H1 (cell line): ENCODE data around the gene UBASH3A. TPM values are rescaled to one million over a fixed set of nuclear protein-coding genes. Genes with fewer than 3 reads are reported as not detected.
A peak's percentile ranks its signal among the peaks of the same experiment; 100 is the strongest.

Experiments
- CTCF ChIA-PET: fragments of 300-600 bp; sonication (Branson Sonifier 250); formaldehyde crosslinking; loops from one replicate; lab custom pipeline; 2021; ENCODE audit not compliant: partially characterized antibody; lab: Charles Lee
- POLR2A ChIA-PET: fragments of 300-600 bp; sonication (Branson Sonifier 250); formaldehyde crosslinking; loops from one replicate; lab custom pipeline; 2021; ENCODE audit warnings: inconsistent platforms; ENCODE audit not compliant: partially characterized antibody; lab: Charles Lee
- DNase-seq, 2 experiments: peaks; one replicate each; pipeline versions ENCODE4 v3.0.0 to v3.0.0-alpha.2; 2010 to 2022; ENCODE audit warnings: low spot score in 2 of 2, low read depth in 1 of 2, mixed read lengths in 1 of 2
- FAIRE-seq: peaks from 2 replicates; lab custom pipeline; 2011; peaks lifted over from hg19 to GRCh38; lab: Jason Lieb, UNC
- H2AFZ ChIP-seq: 2 replicates; pipeline ENCODE4 v1.8.1; 2012; ENCODE audit warnings: low read length, inconsistent platforms
- H2AK5ac ChIP-seq: 2 replicates; pipeline ENCODE4 v1.6.1; 2013; ENCODE audit warnings: low read depth, low read length
- H2BK120ac ChIP-seq: replicated peaks from 2 replicates; pipeline ENCODE3; 2013; ENCODE audit warnings: low read depth, low read length, inconsistent platforms
- H2BK12ac ChIP-seq: 2 replicates; pipeline ENCODE4 v1.6.1; 2013; ENCODE audit warnings: low read depth, low read length
- H2BK15ac ChIP-seq: 2 replicates; pipeline ENCODE4 v1.6.1; 2013; ENCODE audit warnings: low read length
- H2BK20ac ChIP-seq: 2 replicates; pipeline ENCODE4 v1.6.1; 2013; ENCODE audit warnings: low read length
- H2BK5ac ChIP-seq: 2 replicates; pipeline ENCODE4 v1.6.1; 2013; ENCODE audit warnings: low read depth, low read length
- H3K14ac ChIP-seq: 2 replicates; pipeline ENCODE4 v1.6.1; 2013; ENCODE audit warnings: inconsistent platforms; ENCODE audit not compliant: insufficient read length
- H3K18ac ChIP-seq: 2 replicates; pipeline ENCODE4 v1.6.1; 2013; ENCODE audit warnings: low read length; ENCODE audit errors: extremely low read depth
- H3K23ac ChIP-seq: 2 replicates; pipeline ENCODE4 v1.6.1; 2013; ENCODE audit warnings: inconsistent platforms; ENCODE audit not compliant: insufficient read length
- H3K23me2 ChIP-seq: 2 replicates; pipeline ENCODE4 v1.6.1; 2013; ENCODE audit warnings: low read depth, low read length
- H3K27ac ChIP-seq: 2 replicates; pipeline ENCODE4 v1.6.1; 2011; ENCODE audit warnings: low read depth, low read length, inconsistent platforms
- H3K27me3 ChIP-seq, 4 experiments: replicated peaks in 1 of 4; 1 replicate in 1 of 4; 2 replicates in 3 of 4; pipeline versions ENCODE4 v1.6.1 to v1.8.1; 2011 to 2013; ENCODE audit warnings: low read length in 3 of 4, mild to moderate bottlenecking in 3 of 4, inconsistent platforms in 2 of 4, mixed read lengths in 2 of 4, moderate library complexity in 1 of 4; ENCODE audit not compliant: control insufficient read depth in 3 of 4, insufficient read depth in 3 of 4; ENCODE audit errors: extremely low read depth in 1 of 4
- H3K36me3 ChIP-seq, 4 experiments: 2 replicates each; pipeline versions ENCODE4 v1.6.1 to v1.8.1; 2011 to 2013; ENCODE audit warnings: mild to moderate bottlenecking in 4 of 4, low read length in 3 of 4, moderate library complexity in 2 of 4, control low read depth in 1 of 4, inconsistent platforms in 1 of 4; ENCODE audit not compliant: insufficient read depth in 4 of 4, control insufficient read depth in 2 of 4
- H3K4ac ChIP-seq: replicated peaks from 2 replicates; pipeline ENCODE3; 2013; ENCODE audit warnings: low read length, low read depth, mixed read lengths, inconsistent platforms; ENCODE audit not compliant: insufficient read length
- H3K4me1 ChIP-seq, 4 experiments: replicated peaks in 1 of 4; 1 replicate in 1 of 4; 2 replicates in 3 of 4; pipeline versions ENCODE4 v1.6.1 to v1.8.1; 2011 to 2013; ENCODE audit warnings: low read length in 3 of 4, inconsistent platforms in 2 of 4, mixed read lengths in 1 of 4; ENCODE audit not compliant: insufficient read depth in 4 of 4, control insufficient read depth in 3 of 4
- H3K4me2 ChIP-seq, 2 experiments: 2 replicates each; pipeline versions ENCODE4 v1.6.1 to v1.8.1; 2011 to 2013; ENCODE audit warnings: low read depth in 2 of 2, low read length in 2 of 2, control low read depth in 1 of 2, inconsistent platforms in 1 of 2, mild to moderate bottlenecking in 1 of 2; ENCODE audit not compliant: insufficient read depth in 1 of 2
- H3K4me3 ChIP-seq, 4 experiments: fragments of 200-600, 300-600 bp in 1 of 4; sonication (generic), shearing (Covaris generic), sonication (Bioruptor Twin) in 1 of 4; 2 replicates each; pipeline versions ENCODE4 v1.5.1 to v1.8.1; 2011 to 2016; ENCODE audit warnings: low read length in 4 of 4, low read depth in 3 of 4, control low read depth in 2 of 4, inconsistent platforms in 2 of 4, mild to moderate bottlenecking in 2 of 4, mixed read lengths in 1 of 4, moderate library complexity in 1 of 4; ENCODE audit not compliant: insufficient read depth in 2 of 4; ENCODE audit errors: extremely low read depth in 1 of 4
- H3K56ac ChIP-seq: replicated peaks from 2 replicates; pipeline ENCODE3; 2013; ENCODE audit warnings: low read depth, mild to moderate bottlenecking, mixed read lengths, low read length, inconsistent platforms; ENCODE audit not compliant: insufficient read length
- H3K79me1 ChIP-seq: 2 replicates; pipeline ENCODE4 v1.6.1; 2013; ENCODE audit warnings: low read depth, low read length, control low read depth
- H3K79me2 ChIP-seq, 2 experiments: 2 replicates each; pipeline versions ENCODE4 v1.6.1 to v1.8.1; 2012 to 2013; ENCODE audit warnings: low read length in 2 of 2, mild to moderate bottlenecking in 2 of 2, inconsistent platforms in 1 of 2; ENCODE audit not compliant: insufficient read depth in 2 of 2, control insufficient read depth in 1 of 2
- H3K9ac ChIP-seq, 4 experiments: replicated peaks in 1 of 4; 1 replicate in 1 of 4; 2 replicates in 3 of 4; pipeline versions ENCODE4 v1.6.1 to v1.8.1; 2011 to 2013; ENCODE audit warnings: low read depth in 3 of 4, low read length in 3 of 4, control low read depth in 2 of 4, mild to moderate bottlenecking in 2 of 4, moderate library complexity in 2 of 4, inconsistent platforms in 1 of 4; ENCODE audit errors: extremely low read depth in 1 of 4
- H3K9me3 ChIP-seq, 2 experiments: 2 replicates each; pipeline versions ENCODE4 v1.6.1 to v1.8.1; 2012 to 2013; ENCODE audit warnings: mild to moderate bottlenecking in 2 of 2, moderate library complexity in 2 of 2, control low read depth in 1 of 2, inconsistent platforms in 1 of 2, low read depth in 1 of 2, low read length in 1 of 2, mixed read lengths in 1 of 2; ENCODE audit not compliant: insufficient read depth in 2 of 2
- H4K20me1 ChIP-seq, 2 experiments: replicated peaks in 1 of 2; 2 replicates each; pipeline versions ENCODE3 to v1.8.1; 2011 to 2013; ENCODE audit warnings: inconsistent platforms in 2 of 2, low read length in 2 of 2, mild to moderate bottlenecking in 1 of 2; ENCODE audit not compliant: insufficient read depth in 2 of 2, control insufficient read depth in 1 of 2
- H4K5ac ChIP-seq: 2 replicates; pipeline ENCODE4 v1.6.1; 2013; ENCODE audit warnings: low read length, low read depth, mixed read lengths, inconsistent platforms; ENCODE audit not compliant: insufficient read length
- H4K8ac ChIP-seq: 2 replicates; pipeline ENCODE4 v1.8.0; 2013; ENCODE audit warnings: mild to moderate bottlenecking, moderate library complexity, low read length, inconsistent platforms; ENCODE audit not compliant: insufficient read depth; ENCODE audit errors: extremely low read depth
- H4K91ac ChIP-seq: replicated peaks from 2 replicates; pipeline ENCODE3; 2013; ENCODE audit warnings: low read length, mixed read lengths, inconsistent platforms; ENCODE audit not compliant: insufficient read length
- GABPA ChIP-seq: IDR thresholded peaks from 2 replicates; pipeline ENCODE4 v1.6.1; 2011; ENCODE audit warnings: mild to moderate bottlenecking, low read length, moderate library complexity, borderline replicate concordance; ENCODE audit not compliant: insufficient read depth
- JUND ChIP-seq: IDR thresholded peaks from 2 replicates; pipeline ENCODE4 v1.6.1; 2011; ENCODE audit warnings: mild to moderate bottlenecking, improper control_type of control experiment, low read length
- PHF8 ChIP-seq: fragments of 200-600 bp; sonication (generic); conservative IDR thresholded peaks from 2 replicates; pipeline ENCODE4 v1.7.1; 2012; ENCODE audit warnings: low read depth, mild to moderate bottlenecking, inconsistent platforms, low read length, moderate library complexity
- RAD21 ChIP-seq, 2 experiments: IDR thresholded peaks in 1 of 2; conservative IDR thresholded peaks in 1 of 2; 2 replicates each; pipeline ENCODE4 v1.6.1; 2011; ENCODE audit warnings: low read depth in 2 of 2, low read length in 2 of 2, improper control_type of control experiment in 1 of 2, inconsistent platforms in 1 of 2, mild to moderate bottlenecking in 1 of 2, moderate library complexity in 1 of 2
- SAP30 ChIP-seq: fragments of 300-600 bp; sonication (generic); IDR thresholded peaks from 2 replicates; pipeline ENCODE4 v1.7.1; 2012; ENCODE audit warnings: low read length, moderate library complexity, mild to moderate bottlenecking, inconsistent platforms; ENCODE audit not compliant: insufficient read depth, insufficient replicate concordance
- SRF ChIP-seq: IDR thresholded peaks from 2 replicates; pipeline ENCODE4 v1.6.1; 2011; ENCODE audit warnings: mild to moderate bottlenecking, low read depth, low read length, moderate library complexity
- SUZ12 ChIP-seq: fragments of 200-600 bp; sonication (generic); IDR thresholded peaks from 2 replicates; pipeline ENCODE4 v1.6.1; 2012; ENCODE audit warnings: mild to moderate bottlenecking, inconsistent platforms, low read length, moderate library complexity, mixed read lengths
- TBP ChIP-seq: IDR thresholded peaks from 2 replicates; pipeline ENCODE4 v1.6.1; 2011; ENCODE audit warnings: low read depth, low read length, improper control_type of control experiment
- TEAD4 ChIP-seq: IDR thresholded peaks from 2 replicates; pipeline ENCODE4 v1.6.1; 2012; ENCODE audit warnings: low read depth, low read length, inconsistent platforms, mixed read lengths
- YY1 ChIP-seq: IDR thresholded peaks from 2 replicates; pipeline ENCODE4 v1.6.1; 2011; ENCODE audit warnings: low read depth, mild to moderate bottlenecking, low read length
- WGBS, 2 experiments: shearing (Covaris generic) in 1 of 2; methylation state at CpG; one replicate each; pipeline versions ENCODE4 v1.1.6 to v1.1.7; 2013 to 2015; ENCODE audit warnings: low lambda C conversion rate in 2 of 2, mixed read lengths in 2 of 2, inconsistent platforms in 1 of 2, low coverage in 1 of 2, missing lambda C conversion rate in 1 of 2; ENCODE audit not compliant: insufficient replicate concordance in 2 of 2, insufficient coverage in 1 of 2, insufficient read length in 1 of 2; ENCODE audit errors: extremely low coverage in 1 of 2, missing lambda C conversion rate in 1 of 2; 5-methylcytosine and 5-hydroxymethylcytosine counted together
- polyA plus RNA-seq, 7 experiments: library from polyadenylated mRNA; depleted of rRNA in 3 of 7; stranded (reverse) in 5 of 7; unstranded in 2 of 7; fragments of >200 nt in 5 of 7; fragments of 200-250 nt in 2 of 7; gene quantifications; 1 replicate in 5 of 7; 2 replicates in 1 of 7; 4 replicates in 1 of 7; pipeline versions ENCODE4 v1.2.1 to v1.2.3, GENCODE V29; 2011 to 2013; ENCODE audit warnings: missing spikeins in 2 of 7, mixed read lengths in 2 of 7
- total RNA-seq: library from RNA; stranded (reverse); fragmentation: NEBNext Ultra II Directional; extraction: Animal tissue kit (Norgen Biotek cat#: 25700); gene quantifications from 2 replicates; pipeline ENCODE4 v1.2.1, GENCODE V29; 2021
- TF ChIP-seq, protein P1 (sequence below): IDR thresholded peaks from 2 replicates; pipeline ENCODE4 v1.6.1; 2012; ENCODE audit warnings: inconsistent platforms

Gene UBASH3A
- total and polyA plus RNA-seq, 2 of the 8 experiments (the other 6 are each of a cell fraction or from before 2014, with no cell fraction given): not detected

DNA sequence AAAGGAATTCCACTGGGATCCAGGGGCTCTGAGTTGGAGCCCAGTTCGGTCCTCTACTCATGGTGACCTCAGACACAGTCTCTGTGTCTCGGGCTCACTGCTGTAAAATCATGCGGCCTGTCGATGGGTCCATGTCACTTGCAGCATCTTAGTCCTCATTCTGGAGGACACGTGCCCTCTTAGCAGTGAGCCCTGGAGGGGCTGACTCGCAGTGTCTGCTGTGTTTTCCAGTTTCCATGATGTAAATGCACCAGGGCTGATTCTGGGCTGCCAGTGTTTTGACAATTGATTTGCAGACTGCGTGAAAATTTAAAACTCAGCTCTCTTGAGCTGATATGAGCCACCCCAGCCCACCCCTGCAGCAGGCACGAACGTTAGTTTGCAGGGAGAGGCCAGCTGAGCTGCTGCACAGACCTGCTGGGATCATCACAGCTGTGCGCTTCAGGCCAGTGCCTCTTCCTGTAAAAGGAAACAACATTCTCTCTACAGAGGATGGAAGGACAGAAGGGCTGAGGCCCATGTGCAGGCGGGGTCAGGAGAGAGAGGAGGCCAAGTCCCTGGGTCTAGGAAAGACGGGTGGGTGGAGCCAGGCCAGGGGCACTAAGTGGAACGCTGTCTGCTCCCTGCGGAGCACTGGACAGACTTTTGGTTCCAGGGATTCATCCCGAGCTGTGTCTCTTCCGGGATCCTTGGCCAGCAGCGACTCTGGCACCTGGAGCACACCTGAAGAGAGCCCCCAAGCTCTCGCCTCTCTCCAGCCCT is 49.7 kb downstream of the UBASH3A start:
- CTCF ChIA-PET: interaction anchor here (0.9 to 1.5 kb wide), 4 partner anchors 14 to 143 kb away, joined by 3 to 4 read pairs (median 3); partner anchors contain the start of gene TFF1
- 86% methylated on average over 18 of the region's 18 CpGs; no CpG with 5 or more reads in 1 of the 2 experiments for WGBS, 2 experiments
- H3K23ac ChIP-seq: no peak overlapping the region
- 0 out of 2 replicates have a peak overlapping the region, but pooled peaks have one; percentile 72 for H2AFZ ChIP-seq
- H4K8ac ChIP-seq: no peak overlapping the region
- H3K27ac ChIP-seq: no peak overlapping the region
- H3K9me3 ChIP-seq: no peaks in the 10 kb centered on the region
- H4K91ac ChIP-seq: peak overlapping the region; percentile 47
- H2BK12ac ChIP-seq: no peak overlapping the region
- no peaks in the 10 kb centered on the region for H3K79me1 ChIP-seq
- no peak overlapping the region for H3K56ac ChIP-seq
- no peak overlapping the region for H3K4me3 ChIP-seq
- H2BK15ac ChIP-seq: no peak overlapping the region
- H2BK120ac ChIP-seq: no peak overlapping the region
- H3K4ac ChIP-seq: no peak overlapping the region
- no peak overlapping the region for H3K18ac ChIP-seq
- no peak overlapping the region for H3K9ac ChIP-seq
- no peak overlapping the region for H3K14ac ChIP-seq
- POLR2A ChIA-PET: interaction anchor here (1.0 to 1.6 kb wide), 2 partner anchors 10 to 12 kb away, joined by 3 read pairs; no protein-coding TSS in a partner anchor
- no peaks in the 10 kb centered on the region for H3K36me3 ChIP-seq
- H3K4me2 ChIP-seq: no peak overlapping the region
- no peak overlapping the region for H4K5ac ChIP-seq
- no peak overlapping the region for H2AK5ac ChIP-seq
- FAIRE-seq (no peak), DNase-seq (no peak)
- no peak overlapping the region for H2BK20ac ChIP-seq
- no peaks in the 10 kb centered on the region for H3K79me2 ChIP-seq
- peaks cover 0 to 2% (median 0%) of the 10 kb centered on the region in 4 experiments; a peak in 2 of 7 replicates for H3K4me1 ChIP-seq
- no peaks in the 10 kb centered on the region for H3K27me3 ChIP-seq
- no peak overlapping the region for H2BK5ac ChIP-seq
- H3K23me2 ChIP-seq: no peaks in the 10 kb centered on the region
- no peaks in the 10 kb centered on the region for H4K20me1 ChIP-seq
- TF ChIP-seq SUZ12: no peak
- TF ChIP-seq YY1: no peak
- no peak for TF ChIP-seq TEAD4
- TF ChIP-seq TBP: no peak
- TF ChIP-seq, protein P1, sequence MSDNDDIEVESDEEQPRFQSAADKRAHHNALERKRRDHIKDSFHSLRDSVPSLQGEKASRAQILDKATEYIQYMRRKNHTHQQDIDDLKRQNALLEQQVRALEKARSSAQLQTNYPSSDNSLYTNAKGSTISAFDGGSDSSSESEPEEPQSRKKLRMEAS: no peak
- TF ChIP-seq JUND: no peak
- no peak for TF ChIP-seq RAD21 (IDR thresholded peaks at IDR 0.05 in 1 of 2, conservative IDR thresholded peaks at IDR 0.05 in 1 of 2; ENCODE audit: low read depth in 2 of 2, low read length in 2 of 2)
- no peak for TF ChIP-seq SRF
- no peak for TF ChIP-seq GABPA
- TF ChIP-seq PHF8: no peak
- TF ChIP-seq SAP30: no peak
